PC-3 (cell line): ENCODE data around the gene GFOD1. TPM values are rescaled to one million over a fixed set of nuclear protein-coding genes. Genes with fewer than 3 reads are reported as not detected.
A peak's percentile ranks its signal among the peaks of the same experiment; 100 is the strongest.

Source experiments
- ATAC-seq: fragments of 200-7000 bp; cut with Tn5 transposase; 2 replicates; pipeline ENCODE4 v1.9.1; 2020; ENCODE audit warnings: mild to moderate bottlenecking, moderate library complexity
- BruUV-seq: library from RNA; stranded (reverse); fragments of 400-500 nt; replicated peaks from 2 replicates; lab custom pipeline; 2021; lab: Mats Ljungman, UMichigan
- CTCF ChIA-PET: fragments of 300-600 bp; sonication (Branson Sonifier 250); formaldehyde crosslinking; loops from one replicate; lab custom pipeline; 2022; ENCODE audit warnings: antibody characterized with exemption; lab: Charles Lee
- POLR2A ChIA-PET: fragments of 300-600 bp; sonication (Branson Sonifier 250); formaldehyde crosslinking; loops from one replicate; lab custom pipeline; 2022; ENCODE audit warnings: antibody characterized with exemption; ENCODE audit not compliant: unreplicated experiment; lab: Charles Lee
- DNase-seq: peaks from one replicate; pipeline ENCODE4 v3.0.0-alpha.2; 2015
- H2AFZ ChIP-seq: fragments of 300-600 bp; sonication (generic); 2 replicates; pipeline ENCODE4 v1.6.0; 2016; ENCODE audit warnings: antibody characterized with exemption, low read length
- H3F3A ChIP-seq: fragments of 300-600 bp; sonication (generic); one replicate; pipeline ENCODE4 v1.6.0; 2017; ENCODE audit warnings: antibody characterized with exemption, low read length, control low read depth, mild to moderate bottlenecking; ENCODE audit not compliant: unreplicated experiment
- H3K27ac ChIP-seq: fragments of 300-600 bp; sonication (generic); 2 replicates; pipeline ENCODE4 v1.5.1; 2016; ENCODE audit warnings: mild to moderate bottlenecking, low read length
- H3K27me3 ChIP-seq: fragments of 300-600 bp; sonication (generic); 2 replicates; pipeline ENCODE4 v1.6.1; 2016; ENCODE audit warnings: low read length, mixed read lengths
- H3K36me3 ChIP-seq: fragments of 300-600 bp; sonication (generic); 2 replicates; pipeline ENCODE4 v1.6.1; 2016; ENCODE audit warnings: low read depth, mixed run types, low read length, mixed read lengths
- H3K4me1 ChIP-seq: fragments of 300-600 bp; sonication (generic); 2 replicates; pipeline ENCODE4 v1.5.1; 2016; ENCODE audit warnings: low read length; ENCODE audit not compliant: insufficient read depth
- H3K4me2 ChIP-seq: fragments of 300-600 bp; sonication (generic); 2 replicates; pipeline ENCODE4 v1.6.0; 2016; ENCODE audit warnings: low read length
- H3K4me3 ChIP-seq: fragments of 300-600 bp; sonication (generic); 2 replicates; pipeline ENCODE4 v1.5.1; 2016; ENCODE audit warnings: mild to moderate bottlenecking, low read length, mixed read lengths
- H3K79me2 ChIP-seq: fragments of 300-600 bp; sonication (generic); 2 replicates; pipeline ENCODE4 v1.6.1; 2017; ENCODE audit warnings: low read length, mixed read lengths
- H3K9ac ChIP-seq: fragments of 300-600 bp; sonication (generic); 2 replicates; pipeline ENCODE4 v1.6.0; 2016; ENCODE audit warnings: mild to moderate bottlenecking, low read length
- H3K9me2 ChIP-seq: fragments of 300-600 bp; sonication (generic); replicated peaks from 2 replicates; pipeline ENCODE4 v1.6.1; 2016; ENCODE audit warnings: mixed run types, low read length, mixed read lengths
- H3K9me3 ChIP-seq: fragments of 300-600 bp; sonication (generic); 2 replicates; pipeline ENCODE4 v1.6.1; 2016; ENCODE audit warnings: low read length, mixed read lengths
- H4K20me1 ChIP-seq: fragments of 300-600 bp; sonication (generic); 2 replicates; pipeline ENCODE4 v1.6.1; 2016; ENCODE audit warnings: low read length, mixed read lengths
- EZH2 ChIP-seq: fragments of 300-600 bp; sonication (generic); IDR thresholded peaks from one replicate; pipeline ENCODE4 v1.6.1; 2017; ENCODE audit warnings: antibody characterized with exemption, mild to moderate bottlenecking, low read length; ENCODE audit not compliant: unreplicated experiment
- EZH2phosphoT487 ChIP-seq: fragments of 300-600 bp; sonication (generic); IDR thresholded peaks from 2 replicates; pipeline ENCODE4 v1.6.1; 2018; ENCODE audit warnings: mild to moderate bottlenecking, antibody characterized with exemption, low read length, borderline replicate concordance
- intact Hi-C: fragments of 100-400 bp; cut with micrococcal nuclease; formaldehyde crosslinking; loops from 2 replicates; pipeline ENCODE4 v1.9.0; 2023
- total RNA-seq: library from RNA; depleted of rRNA; stranded (reverse); fragments of >200 nt; gene quantifications from 2 replicates; pipeline ENCODE4 v1.2.3, GENCODE V29; 2014
- TF ChIP-seq, protein P1 (sequence below): fragments of 300-600 bp; sonication (generic); conservative IDR thresholded peaks from 2 replicates; pipeline ENCODE4 v1.5.1; 2017; ENCODE audit warnings: antibody characterized with exemption, low read depth, mild to moderate bottlenecking, low read length

The GFOD1 gene
- total RNA-seq, 1 experiment from 2014 or later = 16.0 TPM

DNA sequence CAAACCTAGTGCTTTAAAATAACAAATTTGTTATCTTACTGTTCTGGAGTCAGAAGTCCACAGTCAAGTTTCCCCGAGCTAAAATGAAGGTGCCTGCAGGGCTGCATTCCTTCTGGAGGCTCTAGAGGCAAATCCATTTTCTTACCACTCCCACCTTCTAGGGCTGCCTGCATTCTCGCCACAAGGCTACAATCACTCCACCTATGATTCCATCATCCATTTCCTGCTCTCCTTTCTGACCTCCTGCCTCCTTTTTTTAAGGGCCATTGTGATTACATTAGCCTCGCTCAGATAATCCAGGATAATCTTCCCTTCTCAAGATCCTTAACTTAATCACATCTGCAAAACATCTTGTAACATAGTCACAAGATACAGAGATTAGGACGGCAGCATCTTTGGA, 44.6 kb upstream of the GFOD1 start:
- Histone ChIP-seq H3K9me3 (no peaks in the 10 kb centered on the region), H3K79me2 (no peaks in the 10 kb centered on the region), H3K27me3 (no peaks in the 10 kb centered on the region), H4K20me1 (no peaks in the 10 kb centered on the region), H3K4me1 (no peaks in the 10 kb centered on the region), H3K36me3 (no peaks in the 10 kb centered on the region), H3K9me2 (no peaks in the 10 kb centered on the region), H3K9ac (no peak overlapping the region), H3K4me3 (no peak overlapping the region), H3F3A (no peaks in the 10 kb centered on the region), H3K27ac (no peak overlapping the region), H3K4me2 (no peak overlapping the region), H2AFZ (no peak overlapping the region)
- DNase-seq = no peak
- ChIA-PET CTCF (no interaction called here), POLR2A (no interaction called here)
- intact Hi-C loops = no loop called here
- ATAC-seq = no peak
- no TSS peak for BruUV-seq
- TF ChIP-seq EZH2phosphoT487 = no peak
- TF ChIP-seq, protein P1, sequence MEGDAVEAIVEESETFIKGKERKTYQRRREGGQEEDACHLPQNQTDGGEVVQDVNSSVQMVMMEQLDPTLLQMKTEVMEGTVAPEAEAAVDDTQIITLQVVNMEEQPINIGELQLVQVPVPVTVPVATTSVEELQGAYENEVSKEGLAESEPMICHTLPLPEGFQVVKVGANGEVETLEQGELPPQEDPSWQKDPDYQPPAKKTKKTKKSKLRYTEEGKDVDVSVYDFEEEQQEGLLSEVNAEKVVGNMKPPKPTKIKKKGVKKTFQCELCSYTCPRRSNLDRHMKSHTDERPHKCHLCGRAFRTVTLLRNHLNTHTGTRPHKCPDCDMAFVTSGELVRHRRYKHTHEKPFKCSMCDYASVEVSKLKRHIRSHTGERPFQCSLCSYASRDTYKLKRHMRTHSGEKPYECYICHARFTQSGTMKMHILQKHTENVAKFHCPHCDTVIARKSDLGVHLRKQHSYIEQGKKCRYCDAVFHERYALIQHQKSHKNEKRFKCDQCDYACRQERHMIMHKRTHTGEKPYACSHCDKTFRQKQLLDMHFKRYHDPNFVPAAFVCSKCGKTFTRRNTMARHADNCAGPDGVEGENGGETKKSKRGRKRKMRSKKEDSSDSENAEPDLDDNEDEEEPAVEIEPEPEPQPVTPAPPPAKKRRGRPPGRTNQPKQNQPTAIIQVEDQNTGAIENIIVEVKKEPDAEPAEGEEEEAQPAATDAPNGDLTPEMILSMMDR = no peak
- TF ChIP-seq EZH2 = no peak

DNA sequence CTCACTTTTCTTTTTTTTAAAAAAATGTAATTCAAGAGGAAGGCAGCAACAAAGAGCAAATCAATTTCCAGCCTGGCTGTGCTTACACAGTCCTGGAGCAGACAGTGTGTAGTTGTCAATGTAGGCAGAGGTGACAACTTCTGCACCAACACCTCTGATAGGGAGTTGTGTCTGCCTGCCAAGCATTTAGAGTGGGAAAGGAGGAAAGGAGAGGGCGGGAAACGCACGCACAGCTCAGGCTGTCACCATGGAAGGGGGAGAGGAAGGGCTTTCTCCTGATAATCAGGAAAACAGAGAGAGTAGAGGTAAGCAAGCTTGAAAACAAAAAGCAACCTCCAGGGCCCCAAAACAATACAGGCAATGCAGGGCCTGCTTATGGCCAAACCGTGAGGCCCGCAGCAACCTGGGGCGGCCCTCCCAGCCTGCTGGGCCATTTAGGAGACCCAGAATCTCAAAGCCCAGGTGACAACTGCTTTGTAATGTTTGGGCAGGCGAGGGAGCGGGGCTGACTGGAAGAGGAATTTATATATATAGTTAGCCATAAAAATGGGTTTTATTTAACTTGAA, 41.5 kb upstream of the GFOD1 start:
- Histone ChIP-seq H4K20me1 (no peaks in the 10 kb centered on the region), H3K4me3 (no peak overlapping the region), H3K36me3 (no peaks in the 10 kb centered on the region), H3K27me3 (no peaks in the 10 kb centered on the region), H3K9me2 (no peaks in the 10 kb centered on the region), H3K4me2 (no peak overlapping the region), H3F3A (no peaks in the 10 kb centered on the region), H3K27ac (no peak overlapping the region), H3K9me3 (no peaks in the 10 kb centered on the region), H3K9ac (no peak overlapping the region), H3K79me2 (no peaks in the 10 kb centered on the region), H2AFZ (no peak overlapping the region), H3K4me1 (no peaks in the 10 kb centered on the region)
- no TSS peak for BruUV-seq
- TF ChIP-seq, protein P1 = no peak
- TF ChIP-seq EZH2phosphoT487 (no peak), EZH2 (no peak)
- ChIA-PET CTCF (no interaction called here), POLR2A (no interaction called here)
- no peak for ATAC-seq
- intact Hi-C loops = loop anchor here (1.0 kb wide), 1 partner anchor 193 kb away; no protein-coding TSS in a partner anchor
- DNase-seq = no peak

DNA sequence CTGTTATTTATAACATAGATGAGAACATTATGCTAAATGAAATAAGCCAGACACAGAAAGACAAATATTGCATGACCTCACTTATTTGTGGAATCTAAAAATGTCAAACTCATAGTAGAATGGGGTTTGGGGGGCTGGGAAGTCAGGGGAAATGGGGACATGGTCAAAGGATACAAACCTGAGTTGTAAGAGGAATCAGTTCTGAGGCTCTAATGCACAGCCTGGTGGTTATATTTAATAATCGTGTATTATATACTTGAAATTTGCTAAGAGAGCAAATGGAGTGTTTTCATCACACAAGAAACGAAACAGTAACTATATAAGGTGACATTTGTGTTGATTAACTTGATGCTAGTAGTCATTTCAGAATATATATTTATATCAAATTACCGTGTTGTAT, 40.8 kb upstream of the GFOD1 start:
- no peaks in the 10 kb centered on the region for H4K20me1 ChIP-seq
- TF ChIP-seq, protein P1 = peak; percentile 38; the same call in 1 of the 2 replicates
- no peak for TF ChIP-seq EZH2phosphoT487
- CTCF ChIA-PET = no interaction called here
- H3K4me2 ChIP-seq = no peak overlapping the region
- H3K27ac ChIP-seq = no peak overlapping the region
- POLR2A ChIA-PET = no interaction called here
- ATAC-seq (no peak), DNase-seq (peak; percentile 30)
- H3K27me3 ChIP-seq = no peaks in the 10 kb centered on the region
- H2AFZ ChIP-seq = no peak overlapping the region
- no peaks in the 10 kb centered on the region for H3K9me2 ChIP-seq
- H3K9ac ChIP-seq = no peak overlapping the region
- H3K9me3 ChIP-seq = no peaks in the 10 kb centered on the region
- no peaks in the 10 kb centered on the region for H3F3A ChIP-seq
- no peaks in the 10 kb centered on the region for H3K79me2 ChIP-seq
- no peak overlapping the region for H3K4me3 ChIP-seq
- no peaks in the 10 kb centered on the region for H3K4me1 ChIP-seq
- intact Hi-C loops = loop anchor here (1.0 kb wide), 1 partner anchor 192 kb away; no protein-coding TSS in a partner anchor
- BruUV-seq = no TSS peak
- no peaks in the 10 kb centered on the region for H3K36me3 ChIP-seq
